Loucy (cell line): ENCODE results near the gene NNMT.

Experiments used
- H2AFZ ChIP-seq: fragments of 200-600 bp; sonication (generic); 2 replicates; pipeline ENCODE4 v1.6.0; 2016; ENCODE audit warnings: antibody characterized with exemption, mild to moderate bottlenecking, low read length, moderate library complexity
- H3F3A ChIP-seq: fragments of 200-600 bp; 2 replicates; pipeline ENCODE4 v1.6.0; 2016; ENCODE audit warnings: antibody characterized with exemption, low read depth, mild to moderate bottlenecking
- H3K27me3 ChIP-seq: fragments of 200-600 bp; sonication (generic); 2 replicates; pipeline ENCODE4 v1.6.1; 2014; ENCODE audit warnings: low read length, mild to moderate bottlenecking; ENCODE audit not compliant: insufficient read depth, poor library complexity, severe bottlenecking
- H3K36me3 ChIP-seq: fragments of 200-600 bp; sonication (generic); 2 replicates; pipeline ENCODE4 v1.6.1; 2016; ENCODE audit warnings: low read length; ENCODE audit not compliant: insufficient read depth
- H3K4me1 ChIP-seq: fragments of 200-600 bp; sonication (generic); 2 replicates; pipeline ENCODE4 v1.5.1; 2014; ENCODE audit warnings: low read length, mild to moderate bottlenecking; ENCODE audit not compliant: insufficient read depth, poor library complexity, severe bottlenecking
- H3K4me2 ChIP-seq: fragments of 200-600 bp; sonication (generic); 2 replicates; pipeline ENCODE4 v1.6.0; 2014; ENCODE audit warnings: antibody characterized with exemption, low read length, low read depth, mild to moderate bottlenecking; ENCODE audit not compliant: poor library complexity, severe bottlenecking
- H3K4me3 ChIP-seq: fragments of 200-600 bp; sonication (generic); 2 replicates; pipeline ENCODE4 v1.5.1; 2014; ENCODE audit warnings: low read length, mild to moderate bottlenecking, mixed read lengths; ENCODE audit not compliant: poor library complexity, severe bottlenecking
- H3K79me2 ChIP-seq: fragments of 200-600 bp; sonication (generic); 2 replicates; pipeline ENCODE4 v1.6.1; 2014; ENCODE audit warnings: low read length; ENCODE audit not compliant: insufficient read depth
- H3K9ac ChIP-seq: fragments of 200-600 bp; sonication (generic); 2 replicates; pipeline ENCODE4 v1.6.0; 2014; ENCODE audit warnings: mild to moderate bottlenecking, low read depth, low read length, moderate library complexity; ENCODE audit not compliant: poor library complexity, severe bottlenecking
- H3K9me2 ChIP-seq: fragments of 200-600 bp; sonication (generic); replicated peaks from 2 replicates; pipeline ENCODE4 v1.6.1; 2016; ENCODE audit warnings: low read depth, low read length, mixed read lengths
- H3K9me3 ChIP-seq: fragments of 200-600 bp; sonication (generic); 2 replicates; pipeline ENCODE4 v1.6.1; 2014; ENCODE audit warnings: mild to moderate bottlenecking, antibody characterized with exemption, low read length, low read depth; ENCODE audit not compliant: insufficient read depth
- H4K20me1 ChIP-seq: fragments of 200-600 bp; sonication (generic); 2 replicates; pipeline ENCODE4 v1.6.0; 2014; ENCODE audit warnings: antibody characterized with exemption, low read length, mild to moderate bottlenecking; ENCODE audit not compliant: insufficient read depth, poor library complexity, severe bottlenecking
- EZH2phosphoT487 ChIP-seq: fragments of 200-600 bp; IDR thresholded peaks from 2 replicates; pipeline ENCODE4 v1.6.1; 2018; ENCODE audit warnings: antibody characterized with exemption, mild to moderate bottlenecking, moderate library complexity, borderline replicate concordance
- TF ChIP-seq, protein P1 (sequence below): fragments of 200-600 bp; sonication (generic); conservative IDR thresholded peaks from 2 replicates; pipeline ENCODE4 v1.5.1; 2014; ENCODE audit warnings: mild to moderate bottlenecking, antibody characterized with exemption, low read length

Gene NNMT

DNA sequence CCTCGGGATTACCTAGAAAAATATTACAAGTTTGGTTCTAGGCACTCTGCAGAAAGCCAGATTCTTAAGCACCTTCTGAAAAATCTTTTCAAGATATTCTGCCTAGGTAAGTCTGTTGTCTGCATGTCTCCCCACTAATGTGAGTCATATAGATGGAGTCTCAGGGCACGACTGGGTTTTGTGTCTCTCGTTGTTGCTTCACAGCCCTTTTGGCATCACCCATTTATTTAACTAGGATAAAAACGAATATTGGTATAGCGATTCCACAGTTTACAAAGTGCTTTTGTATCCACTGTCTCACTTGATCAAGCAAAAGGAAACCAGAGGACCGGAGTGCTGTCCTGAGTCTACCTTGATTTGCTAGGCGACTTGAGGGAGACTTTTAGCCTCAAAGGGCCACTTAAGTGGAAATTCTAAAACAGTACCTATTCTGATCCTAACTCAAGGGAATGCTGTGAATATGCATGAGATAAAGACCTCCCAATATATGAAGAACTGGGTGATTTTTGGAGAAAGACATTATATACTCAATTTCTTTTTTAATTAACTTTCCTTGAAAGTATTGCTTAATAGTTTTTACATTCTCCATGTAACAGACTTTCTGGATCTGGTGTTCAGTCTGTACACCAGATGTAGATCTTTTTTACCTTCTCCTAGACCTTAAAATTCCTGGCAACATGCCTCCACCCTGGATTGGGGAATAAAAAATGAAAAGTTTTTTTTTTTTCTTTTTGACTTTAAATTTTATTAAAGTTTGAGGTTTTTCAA lies 590 bp downstream of the NNMT start:
- Histone ChIP-seq H3K27me3 (no peaks in the 10 kb centered on the region), H3K9me2 (no peaks in the 10 kb centered on the region), H3K9me3 (no peaks in the 10 kb centered on the region), H3K36me3 (no peaks in the 10 kb centered on the region), H3K4me1 (no peaks in the 10 kb centered on the region), H3K79me2 (no peaks in the 10 kb centered on the region), H2AFZ (no peak overlapping the region; the same call in 1 of the 2 replicates), H3K4me2 (no peak overlapping the region), H3K4me3 (no peak overlapping the region), H3K9ac (no peak overlapping the region), H3F3A (no peaks in the 10 kb centered on the region), H4K20me1 (no peaks in the 10 kb centered on the region)
- no peak for TF ChIP-seq EZH2phosphoT487
- TF ChIP-seq, protein P1, sequence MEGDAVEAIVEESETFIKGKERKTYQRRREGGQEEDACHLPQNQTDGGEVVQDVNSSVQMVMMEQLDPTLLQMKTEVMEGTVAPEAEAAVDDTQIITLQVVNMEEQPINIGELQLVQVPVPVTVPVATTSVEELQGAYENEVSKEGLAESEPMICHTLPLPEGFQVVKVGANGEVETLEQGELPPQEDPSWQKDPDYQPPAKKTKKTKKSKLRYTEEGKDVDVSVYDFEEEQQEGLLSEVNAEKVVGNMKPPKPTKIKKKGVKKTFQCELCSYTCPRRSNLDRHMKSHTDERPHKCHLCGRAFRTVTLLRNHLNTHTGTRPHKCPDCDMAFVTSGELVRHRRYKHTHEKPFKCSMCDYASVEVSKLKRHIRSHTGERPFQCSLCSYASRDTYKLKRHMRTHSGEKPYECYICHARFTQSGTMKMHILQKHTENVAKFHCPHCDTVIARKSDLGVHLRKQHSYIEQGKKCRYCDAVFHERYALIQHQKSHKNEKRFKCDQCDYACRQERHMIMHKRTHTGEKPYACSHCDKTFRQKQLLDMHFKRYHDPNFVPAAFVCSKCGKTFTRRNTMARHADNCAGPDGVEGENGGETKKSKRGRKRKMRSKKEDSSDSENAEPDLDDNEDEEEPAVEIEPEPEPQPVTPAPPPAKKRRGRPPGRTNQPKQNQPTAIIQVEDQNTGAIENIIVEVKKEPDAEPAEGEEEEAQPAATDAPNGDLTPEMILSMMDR, result no peak

DNA sequence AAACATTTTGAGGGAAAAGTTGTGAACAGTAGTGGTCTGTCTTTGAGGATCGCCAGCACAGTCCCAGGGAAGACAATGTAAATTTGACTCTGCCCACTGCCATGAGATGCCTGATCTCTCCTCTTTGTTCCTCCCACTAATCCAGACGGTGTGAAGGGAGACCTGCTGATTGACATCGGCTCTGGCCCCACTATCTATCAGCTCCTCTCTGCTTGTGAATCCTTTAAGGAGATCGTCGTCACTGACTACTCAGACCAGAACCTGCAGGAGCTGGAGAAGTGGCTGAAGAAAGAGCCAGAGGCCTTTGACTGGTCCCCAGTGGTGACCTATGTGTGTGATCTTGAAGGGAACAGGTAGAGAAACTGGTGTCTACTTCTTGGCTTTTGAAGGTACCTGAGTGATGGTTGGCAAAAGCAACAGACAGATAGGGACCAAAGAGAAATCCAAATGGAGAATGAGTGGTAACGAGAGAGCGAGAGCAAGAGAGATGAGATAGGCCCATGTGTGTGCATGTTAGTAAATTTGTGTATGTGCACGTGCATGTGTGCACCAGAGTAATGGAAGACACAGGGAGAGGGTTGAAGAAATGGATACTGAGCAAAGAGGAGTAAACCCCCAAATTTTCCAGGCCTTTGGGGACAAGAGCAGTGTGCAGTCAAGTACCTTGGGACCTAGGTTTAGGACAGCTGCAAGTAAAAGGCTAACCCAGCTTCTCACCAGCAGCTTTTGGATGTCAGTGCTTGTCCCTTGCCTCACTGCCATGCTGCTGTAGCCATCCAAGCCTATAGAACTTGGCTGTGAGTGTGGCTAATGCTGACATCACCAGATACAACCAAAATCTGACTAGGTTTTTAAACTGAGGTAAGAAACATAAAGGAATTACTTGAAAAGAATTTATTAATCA lies 1.9 kb downstream of the NNMT start:
- Histone ChIP-seq H3K36me3 (no peaks in the 10 kb centered on the region), H3K4me3 (no peak overlapping the region), H3K9me3 (no peaks in the 10 kb centered on the region), H3K9ac (no peak overlapping the region), H3K27me3 (no peaks in the 10 kb centered on the region), H3K4me2 (no peak overlapping the region), H2AFZ (no peak overlapping the region), H3K9me2 (no peaks in the 10 kb centered on the region), H3K79me2 (no peaks in the 10 kb centered on the region), H4K20me1 (no peaks in the 10 kb centered on the region), H3F3A (no peaks in the 10 kb centered on the region), H3K4me1 (no peaks in the 10 kb centered on the region)
- no peak for TF ChIP-seq EZH2phosphoT487
- TF ChIP-seq, protein P1, result no peak

- no peak overlapping the region for H3K9ac ChIP-seq
- H3F3A ChIP-seq, result no peaks in the 10 kb centered on the region
- no peaks in the 10 kb centered on the region for H3K36me3 ChIP-seq
- H3K9me2 ChIP-seq, result no peaks in the 10 kb centered on the region
- no peak overlapping the region for H2AFZ ChIP-seq
- H3K9me3 ChIP-seq, result no peaks in the 10 kb centered on the region
- H3K4me2 ChIP-seq, result no peak overlapping the region
- no peak overlapping the region for H3K4me3 ChIP-seq
- H4K20me1 ChIP-seq, result no peaks in the 10 kb centered on the region
- H3K27me3 ChIP-seq, result no peaks in the 10 kb centered on the region
- no peaks in the 10 kb centered on the region for H3K79me2 ChIP-seq
- no peaks in the 10 kb centered on the region for H3K4me1 ChIP-seq
- TF ChIP-seq EZH2phosphoT487, result no peak
- TF ChIP-seq, protein P1, result no peak
Observed at GRCh38 chr11:114298710-114299109, 2.5 kb downstream of the NNMT start.
